ENCODE data around the gene SULT1B1.

- no peak for TF ChIP-seq CTCF (IDR thresholded peaks at IDR 0.05; ENCODE audit: low read depth, low read length)
- TF ChIP-seq EZH2phosphoT487 (IDR thresholded peaks at IDR 0.05; ENCODE audit: low read depth) = no peak
Measured at GRCh38 chr4:69713593-69713992, 46.8 kb downstream of the SULT1B1 start.

All from OCI-LY3 (cell line).